Gastrocnemius medialis (tissue), 4 donors: Measurements from ENCODE around the gene PBXIP1. TPM values are rescaled to one million over a fixed set of nuclear protein-coding genes. Genes with fewer than 3 reads are reported as not detected.

Experiments used
- ATAC-seq, 2 donors: fragments of 150-250 bp; one replicate each; pipeline ENCODE4 v1.9.1; 2016
- DNase-seq, 2 donors: peaks; one replicate each; pipeline ENCODE4 v3.0.0-alpha.2; 2019
- H3K27ac ChIP-seq, 4 donors: fragments of 200-600 bp; sonication (generic); 1 replicate in 1 of 4; 2 replicates in 3 of 4; pipeline ENCODE4 v1.5.1; 2016 to 2018; ENCODE audit warnings: mild to moderate bottlenecking in 2 of 4, moderate library complexity in 1 of 4
- H3K27me3 ChIP-seq, 3 donors: fragments of 200-600 bp; sonication (generic) in 2 of 3; 1 replicate in 1 of 3; 2 replicates in 2 of 3; pipeline versions ENCODE4 v1.5.1 to v1.6.0; 2016 to 2019; ENCODE audit warnings: mild to moderate bottlenecking in 1 of 3, moderate library complexity in 1 of 3
- H3K36me3 ChIP-seq, 2 donors: fragments of 200-600 bp; sonication (generic) in 1 of 2; one replicate each; pipeline ENCODE4 v1.5.1; 2017 to 2018
- H3K4me1 ChIP-seq, 2 donors: fragments of 200-600 bp; sonication (generic) in 1 of 2; one replicate each; pipeline ENCODE4 v1.5.1; 2016 to 2017; ENCODE audit warnings: mild to moderate bottlenecking in 2 of 2
- H3K4me3 ChIP-seq, 4 donors: fragments of 200-600 bp; sonication (generic) in 3 of 4; 1 replicate in 1 of 4; 2 replicates in 3 of 4; pipeline ENCODE4 v1.5.1; 2016 to 2019; ENCODE audit warnings: mild to moderate bottlenecking in 2 of 4
- H3K9me3 ChIP-seq, 3 donors: fragments of 200-600 bp; sonication (generic) in 2 of 3; 1 replicate in 1 of 3; 2 replicates in 2 of 3; pipeline ENCODE4 v1.5.1; 2016 to 2019
- POLR2A ChIP-seq, 2 donors: fragments of 450-650 bp; IDR thresholded peaks; one replicate each; pipeline ENCODE4 v1.6.1; 2017; ENCODE audit warnings: antibody characterized with exemption in 2 of 2, mild to moderate bottlenecking in 2 of 2, moderate library complexity in 2 of 2
- in situ Hi-C, 4 donors: fragments of 200-750 bp; cut with MboI; loops; one replicate each; pipeline versions ENCODE4 v1.15.0 to v1.8.0; 2017; ENCODE audit warnings: low sequenced_read_pairs in 4 of 4
- intact Hi-C: fragments of 100-400 bp; cut with DNase I; formaldehyde crosslinking; loops from one replicate; pipeline ENCODE4 v1.15.1; 2023; ENCODE audit warnings: low total_unique reads
- total RNA-seq, 4 donors: library from RNA; depleted of rRNA; stranded (reverse); fragments of >200 nt; gene quantifications; one replicate each; pipeline versions ENCODE4 v1.1.0 to v1.2.3, GENCODE V29; 2016
- TF ChIP-seq, protein P1 (sequence below), 5 experiments: fragments of 450-650 bp in 3 of 5; fragments of 200-600 bp in 2 of 5; sonication (generic) in 2 of 5; IDR thresholded peaks in 4 of 5; conservative IDR thresholded peaks in 1 of 5; 1 replicate in 4 of 5; 2 replicates in 1 of 5; pipeline ENCODE4 v1.5.1; 2016 to 2019; ENCODE audit warnings: antibody characterized with exemption in 5 of 5, mild to moderate bottlenecking in 3 of 5, moderate library complexity in 3 of 5

The PBXIP1 gene
- total RNA-seq, 4 donors from 2014 or later, result 126 to 171 (median 165) TPM

DNA sequence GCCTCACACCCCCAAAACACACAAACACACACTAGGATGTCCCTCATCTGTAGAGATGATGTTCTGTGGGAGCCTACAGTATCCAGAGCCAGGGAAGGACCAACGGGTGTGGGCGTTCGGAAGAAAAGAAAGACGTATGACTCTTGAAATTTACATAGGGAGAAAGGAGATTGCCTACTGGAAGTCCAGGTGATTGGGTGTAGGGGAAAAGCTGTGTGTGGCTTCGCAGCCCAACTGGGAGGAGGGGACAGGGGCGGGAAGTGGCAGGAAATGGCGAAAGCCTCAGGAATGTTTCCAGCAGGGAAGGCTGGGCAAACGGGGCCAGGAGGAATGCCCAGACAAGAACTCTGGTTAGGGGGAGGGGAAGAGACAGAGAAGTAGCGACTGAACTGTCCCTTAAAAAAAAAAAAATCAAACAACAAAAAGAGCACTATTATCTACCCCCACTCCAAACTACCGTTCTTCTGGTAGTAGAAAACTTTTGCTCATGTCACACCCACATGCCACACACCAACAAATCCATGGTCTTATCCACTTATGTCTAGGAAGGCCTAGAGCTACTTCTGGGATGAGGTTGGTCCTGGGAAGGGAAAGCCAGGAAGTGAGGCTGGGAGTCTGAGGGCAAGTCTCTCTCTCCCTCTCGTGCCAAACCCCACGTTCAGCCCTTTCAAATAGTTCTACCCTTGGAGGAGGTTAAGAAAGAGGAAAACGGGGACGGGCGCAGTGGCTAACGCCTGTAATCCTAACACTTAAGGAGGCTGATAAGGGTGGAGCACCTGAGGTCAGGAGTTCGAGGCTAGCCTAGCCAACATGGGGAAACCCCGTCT, 16.8 kb upstream of the PBXIP1 start:
- intact Hi-C loops (loop anchor here (5.0 kb wide), 2 partner anchors 80 to 115 kb away; partner anchors contain the start of gene ADAM15), in situ Hi-C loops (loop anchor here in 1 of 4 donors (25.0 kb wide), 1 partner anchor 90 kb away; the partner anchor contains the start of genes ADAM15 and EFNA4)
- ATAC-seq, result no peak
- Histone ChIP-seq H3K9me3 (no peaks in the 10 kb centered on the region), H3K27ac (peak overlapping the region; percentile 93 to 96 (median 95)), H3K4me1 (peaks cover 52 to 54% of the 10 kb centered on the region in 2 donors), H3K36me3 (peaks cover 0 to 8% of the 10 kb centered on the region in 2 donors), H3K4me3 (peak overlapping the region; percentile 64 to 75 (median 74)), H3K27me3 (no peaks in the 10 kb centered on the region)
- TF ChIP-seq, protein P1, sequence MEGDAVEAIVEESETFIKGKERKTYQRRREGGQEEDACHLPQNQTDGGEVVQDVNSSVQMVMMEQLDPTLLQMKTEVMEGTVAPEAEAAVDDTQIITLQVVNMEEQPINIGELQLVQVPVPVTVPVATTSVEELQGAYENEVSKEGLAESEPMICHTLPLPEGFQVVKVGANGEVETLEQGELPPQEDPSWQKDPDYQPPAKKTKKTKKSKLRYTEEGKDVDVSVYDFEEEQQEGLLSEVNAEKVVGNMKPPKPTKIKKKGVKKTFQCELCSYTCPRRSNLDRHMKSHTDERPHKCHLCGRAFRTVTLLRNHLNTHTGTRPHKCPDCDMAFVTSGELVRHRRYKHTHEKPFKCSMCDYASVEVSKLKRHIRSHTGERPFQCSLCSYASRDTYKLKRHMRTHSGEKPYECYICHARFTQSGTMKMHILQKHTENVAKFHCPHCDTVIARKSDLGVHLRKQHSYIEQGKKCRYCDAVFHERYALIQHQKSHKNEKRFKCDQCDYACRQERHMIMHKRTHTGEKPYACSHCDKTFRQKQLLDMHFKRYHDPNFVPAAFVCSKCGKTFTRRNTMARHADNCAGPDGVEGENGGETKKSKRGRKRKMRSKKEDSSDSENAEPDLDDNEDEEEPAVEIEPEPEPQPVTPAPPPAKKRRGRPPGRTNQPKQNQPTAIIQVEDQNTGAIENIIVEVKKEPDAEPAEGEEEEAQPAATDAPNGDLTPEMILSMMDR (IDR thresholded peaks at IDR 0.05 in 4 of 5, conservative IDR thresholded peaks at IDR 0.05 in 1 of 5), result no peak
- TF ChIP-seq POLR2A (IDR thresholded peaks at IDR 0.05), result peak in 1 of 2 donors; percentile 34
- peak in 1 of 2 donors; percentile 67 for DNase-seq

DNA sequence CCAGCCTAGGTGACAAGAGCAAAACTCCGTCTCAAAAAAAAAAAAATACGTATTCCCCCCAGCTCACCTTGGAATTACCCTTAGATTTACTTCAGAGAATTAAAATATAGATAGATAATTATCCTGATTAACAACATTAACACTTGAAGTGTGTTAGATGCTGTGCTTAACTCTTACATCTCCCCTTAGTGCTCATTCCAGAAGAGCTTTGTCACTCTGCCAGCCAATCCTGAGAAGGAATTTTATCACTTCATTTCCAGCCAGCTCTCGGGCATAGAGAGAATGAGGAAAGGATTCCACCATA, 16.3 kb upstream of the PBXIP1 start:
- ATAC-seq (no peak), DNase-seq (no peak)
- peaks cover 0 to 14% of the 10 kb centered on the region in 2 donors for H3K36me3 ChIP-seq
- H3K4me3 ChIP-seq, result peak overlapping the region in 3 of 4 donors; percentile 64 to 75 (median 73)
- peak overlapping the region; percentile 93 to 96 (median 95) for H3K27ac ChIP-seq
- H3K9me3 ChIP-seq, result no peaks in the 10 kb centered on the region
- no peak for TF ChIP-seq POLR2A (IDR thresholded peaks at IDR 0.05)
- TF ChIP-seq, protein P1 (IDR thresholded peaks at IDR 0.05 in 4 of 5, conservative IDR thresholded peaks at IDR 0.05 in 1 of 5), result no peak
- no peaks in the 10 kb centered on the region for H3K27me3 ChIP-seq
- H3K4me1 ChIP-seq, result peaks cover 52 to 54% of the 10 kb centered on the region in 2 donors
- intact Hi-C loops (loop anchor here (5.0 kb wide), 2 partner anchors 80 to 115 kb away; partner anchors contain the start of gene ADAM15), in situ Hi-C loops (loop anchor here in 1 of 4 donors (25.0 kb wide), 1 partner anchor 90 kb away; the partner anchor contains the start of genes ADAM15 and EFNA4)

DNA sequence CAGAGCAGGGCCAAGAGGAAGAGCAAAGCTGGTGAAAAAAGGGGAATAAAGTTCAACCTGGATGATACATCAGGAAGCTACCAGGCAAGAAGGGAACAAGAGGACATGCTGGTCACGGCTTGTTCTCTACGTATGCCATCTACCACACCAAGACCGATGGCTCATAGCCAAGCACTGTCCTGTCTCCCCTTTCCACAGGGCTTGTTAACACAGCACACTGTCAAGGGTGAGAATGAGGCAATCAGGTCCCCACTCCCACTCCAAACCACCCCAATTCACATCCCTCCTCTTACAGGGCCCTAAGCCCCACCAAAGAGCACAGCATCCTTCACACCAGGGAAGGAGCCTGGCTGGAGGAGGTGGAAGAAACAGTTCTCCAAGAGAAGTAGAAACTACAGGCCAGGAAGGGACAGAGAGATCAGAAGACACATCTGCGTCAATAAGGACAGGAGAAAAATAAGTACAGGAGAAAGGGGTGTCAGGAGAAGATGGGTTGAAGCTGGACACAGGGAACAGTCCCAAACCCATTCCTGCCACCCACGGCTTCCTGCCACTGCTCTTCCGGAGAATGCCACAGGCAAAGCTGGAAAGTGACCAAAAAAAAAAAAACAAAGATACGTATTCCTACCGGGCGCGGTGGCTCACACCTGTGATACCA, 15.6 kb upstream of the PBXIP1 start:
- intact Hi-C loops (loop anchor here (5.0 kb wide), 2 partner anchors 81 to 116 kb away; partner anchors contain the start of gene ADAM15), in situ Hi-C loops (loop anchor here in 1 of 4 donors (25.0 kb wide), 1 partner anchor 91 kb away; the partner anchor contains the start of genes ADAM15 and EFNA4)
- Histone ChIP-seq H3K9me3 (no peaks in the 10 kb centered on the region), H3K27ac (peak overlapping the region; percentile 93 to 96 (median 95)), H3K36me3 (peaks cover 0 to 21% of the 10 kb centered on the region in 2 donors), H3K4me1 (peaks cover 51 to 54% of the 10 kb centered on the region in 2 donors), H3K4me3 (peak overlapping the region; percentile 45 to 64 (median 52)), H3K27me3 (no peaks in the 10 kb centered on the region)
- peak; percentile 57 to 74 for DNase-seq
- TF ChIP-seq POLR2A (IDR thresholded peaks at IDR 0.05), result no peak
- TF ChIP-seq, protein P1 (IDR thresholded peaks at IDR 0.05 in 4 of 5, conservative IDR thresholded peaks at IDR 0.05 in 1 of 5), result no peak
- ATAC-seq, result no peak

DNA sequence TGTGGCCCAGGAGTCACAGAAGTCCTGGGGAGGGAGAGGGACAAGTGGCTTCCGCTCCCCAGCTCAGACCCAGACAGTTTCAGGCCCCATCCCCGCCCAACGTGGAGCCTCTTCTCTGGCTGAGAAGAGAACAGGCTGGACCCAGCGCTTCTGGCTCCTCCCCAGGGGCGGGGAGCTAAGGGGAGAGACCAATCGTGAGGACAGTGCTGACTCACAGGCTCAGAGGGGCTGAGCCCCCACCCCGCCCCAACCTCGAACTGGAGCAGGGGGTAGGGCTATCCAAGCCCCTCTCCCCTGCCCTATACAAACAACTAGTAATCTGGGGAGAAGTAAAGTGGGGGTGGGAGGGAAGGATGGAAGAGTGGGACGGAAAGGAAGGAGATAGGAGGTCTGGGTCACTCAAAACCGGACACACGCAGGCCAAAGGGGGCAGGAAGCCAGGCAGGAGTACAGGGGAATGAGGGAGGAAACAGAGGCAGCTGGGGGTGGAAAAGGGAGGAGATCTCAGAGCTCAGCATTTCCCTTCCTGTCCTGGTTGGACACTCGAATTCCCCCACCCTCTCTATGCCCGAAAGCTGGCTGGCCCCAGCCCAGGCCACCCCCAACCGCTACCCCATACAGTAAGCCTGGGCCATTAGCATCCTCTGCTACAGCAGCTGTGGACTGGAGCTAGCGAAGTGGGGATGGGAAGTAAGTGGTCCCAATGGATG, 14.9 kb upstream of the PBXIP1 start, which contains the start of gene SHC1:
Gene SHC1 (minus strand): TSS at position 117 of the 710 bp plus-strand sequence. CDS start 221 bp downstream, outside the sequence.
- intact Hi-C loops, result loop anchor here (5.0 kb wide), 2 partner anchors 82 to 117 kb away; partner anchors contain the start of gene ADAM15

More for the DNA sequence above, 14.9 kb upstream of the PBXIP1 start, which contains the start of gene SHC1:
- Histone ChIP-seq H3K4me1 (peaks cover 44 to 47% of the 10 kb centered on the region in 2 donors), H3K4me3 (peak within 1 kb of the TSS; percentile 45 to 64 (median 52)), H3K27ac (peak within 1 kb of the TSS; percentile 93 to 96 (median 95)), H3K36me3 (peaks cover 0 to 27% of the 10 kb centered on the region in 2 donors), H3K27me3 (no peaks in the 10 kb centered on the region), H3K9me3 (no peaks in the 10 kb centered on the region)
- in situ Hi-C loops, result loop anchor here in 1 of 4 donors (25.0 kb wide), 1 partner anchor 92 kb away; the partner anchor contains the start of genes ADAM15 and EFNA4
- TF ChIP-seq, protein P1 (IDR thresholded peaks at IDR 0.05 in 4 of 5, conservative IDR thresholded peaks at IDR 0.05 in 1 of 5), result no peak
- TF ChIP-seq POLR2A (IDR thresholded peaks at IDR 0.05), result peak; percentile 85 to 89
- peak; percentile 52 to 53 for ATAC-seq
- DNase-seq, result peak; percentile 93 to 95
